GM19324 (cell line): ENCODE data around the gene MYL10.
"Not testable (repeated sequence)": the region's sequence is repeated elsewhere in the genome, so short reads cannot be mapped to it uniquely, and the experiment has no call there.

Experiments
- ATAC-seq: cut with Tn5 transposase; IDR thresholded peaks from one replicate; pipeline ENCODE4 v1.9.1; 2021; ENCODE audit warnings: mild to moderate bottlenecking, moderate library complexity; ENCODE audit not compliant: unreplicated experiment, low FRiP score

Gene MYL10

GRCh38 chr7:101657171-101657570 is 28.1 kb upstream of the MYL10 start:
- no peak for ATAC-seq

DNA sequence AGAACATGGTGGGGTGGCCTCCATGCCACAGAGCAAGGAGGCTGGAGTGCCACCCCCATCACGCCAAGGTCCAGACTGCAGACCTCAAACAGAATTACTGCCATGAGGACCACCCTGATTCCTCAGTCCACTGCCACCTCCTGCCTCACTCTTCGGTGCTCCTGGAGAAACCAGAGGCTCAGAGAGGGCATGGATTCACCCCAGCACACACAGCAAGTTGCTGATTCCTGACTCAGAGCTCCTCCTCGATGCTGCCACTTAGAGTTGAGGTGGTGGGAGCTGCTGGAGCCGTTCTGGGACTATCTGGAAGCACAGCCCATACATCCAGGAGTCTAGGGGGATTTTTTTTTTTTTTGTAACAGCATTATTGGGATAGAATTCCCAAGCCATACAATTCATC is 22.0 kb upstream of the MYL10 start:
- ATAC-seq: no peak

DNA sequence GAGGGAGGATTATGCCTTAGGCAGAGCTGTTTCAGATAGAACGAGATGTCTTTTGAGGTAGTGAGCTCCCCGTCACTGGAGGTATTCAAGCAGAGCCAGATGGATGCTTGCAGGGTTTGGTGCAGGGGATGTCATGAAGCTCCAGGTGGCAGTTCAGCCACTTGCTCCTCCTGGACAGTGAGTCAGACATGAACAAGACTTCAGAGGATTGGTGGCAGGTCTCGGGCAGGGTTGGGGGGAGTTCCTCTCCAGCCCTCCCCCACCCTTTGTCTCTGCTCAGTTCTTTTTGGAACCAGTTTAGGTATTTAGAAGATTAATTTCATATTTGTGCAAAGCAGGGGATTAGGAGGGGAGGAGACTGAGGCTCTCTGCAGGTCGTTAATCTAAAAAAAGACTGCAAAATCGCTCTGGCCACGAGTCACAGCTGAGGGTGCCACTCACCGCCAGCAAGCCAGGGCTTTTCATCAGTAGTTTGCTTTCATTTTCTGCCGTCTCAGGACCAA is 21.5 kb upstream of the MYL10 start:
- no peak for ATAC-seq

DNA sequence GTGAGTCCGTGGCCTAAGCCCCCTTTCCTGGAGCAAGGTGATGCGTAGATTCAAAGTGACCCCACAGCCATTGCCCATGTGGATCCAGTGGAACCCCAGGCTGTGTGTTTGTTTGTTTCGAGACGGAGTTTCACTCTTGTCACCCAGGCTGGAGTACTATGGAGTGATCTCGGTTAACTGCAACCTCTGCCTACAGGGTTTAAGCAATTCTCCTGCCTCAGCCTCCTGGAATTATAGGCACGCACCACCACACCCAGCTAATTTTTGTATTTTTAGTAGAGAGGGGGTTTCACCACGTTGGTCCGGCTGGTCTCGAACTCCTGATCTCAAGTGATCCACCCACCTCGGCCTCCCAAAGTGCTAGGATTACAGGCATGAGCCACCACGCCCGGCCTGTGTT is 18.8 kb upstream of the MYL10 start:
- not testable (repeated sequence) for ATAC-seq

GRCh38 chr7:101645951-101646350 is 16.9 kb upstream of the MYL10 start:
- ATAC-seq: no peak

GRCh38 chr7:101644879-101645278 is 15.8 kb upstream of the MYL10 start:
- no peak for ATAC-seq

GRCh38 chr7:101639127-101639526 is 10.0 kb upstream of the MYL10 start:
- not testable (repeated sequence) for ATAC-seq

DNA sequence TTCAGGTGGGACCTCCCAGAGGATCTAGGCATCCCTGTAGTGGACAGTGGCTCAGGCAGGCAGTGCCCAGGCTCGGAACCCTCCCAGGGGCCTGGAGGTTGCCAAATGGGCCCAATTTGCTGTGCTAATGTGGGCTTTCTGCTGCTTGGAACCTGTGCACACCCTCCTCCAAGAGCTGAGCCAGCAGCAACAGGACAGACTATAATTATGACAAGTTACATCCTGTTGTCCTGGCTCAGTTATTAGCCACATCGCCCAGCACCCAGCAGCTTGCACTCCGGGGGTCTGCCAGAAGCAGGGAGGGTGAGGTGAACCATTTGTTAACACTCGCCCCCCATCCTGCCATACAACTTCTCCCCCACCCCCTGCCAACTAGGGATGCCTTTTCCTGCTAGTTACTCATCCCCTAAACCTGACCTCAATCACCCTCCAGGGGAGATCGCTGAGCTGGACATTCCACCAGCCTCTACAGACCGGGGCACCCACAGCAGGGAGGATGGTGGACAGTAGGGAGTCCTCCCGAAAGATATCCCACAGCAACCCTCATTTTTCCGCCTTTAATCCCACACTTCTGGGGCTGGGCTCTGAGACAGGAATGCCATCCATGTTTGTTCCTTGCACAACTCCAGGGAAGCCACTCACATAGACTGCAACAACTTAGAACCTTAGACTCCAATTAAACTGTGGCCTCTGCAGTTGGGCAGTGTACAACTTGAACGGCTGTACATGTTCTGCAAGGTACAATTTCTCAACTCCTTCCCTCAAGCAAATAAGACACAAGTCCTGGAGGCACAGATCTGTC is 7.9 kb upstream of the MYL10 start:
- no peak for ATAC-seq

DNA sequence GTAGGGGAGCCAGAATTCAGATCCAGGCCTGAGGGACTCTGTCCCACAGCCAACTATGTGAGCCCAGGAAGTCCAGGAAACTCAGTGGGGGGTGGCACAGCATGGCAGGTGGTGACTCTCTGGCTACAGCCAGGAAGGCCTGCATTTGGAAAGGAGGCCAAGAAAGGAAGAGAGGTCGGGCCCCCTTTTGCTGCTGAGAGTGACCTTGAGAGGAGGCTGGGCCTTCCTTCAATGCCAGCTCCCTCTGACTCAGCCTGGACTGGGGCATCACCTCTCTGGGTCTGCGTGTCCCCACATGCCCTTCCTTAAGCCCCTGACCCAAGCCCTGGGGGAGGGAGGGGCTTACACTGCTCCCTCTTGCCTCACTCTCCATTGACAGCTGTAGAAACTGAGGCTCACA is 6.4 kb upstream of the MYL10 start:
- ATAC-seq: no peak

GRCh38 chr7:101634196-101634717 is 5.2 kb upstream of the MYL10 start:
- no peak for ATAC-seq

DNA sequence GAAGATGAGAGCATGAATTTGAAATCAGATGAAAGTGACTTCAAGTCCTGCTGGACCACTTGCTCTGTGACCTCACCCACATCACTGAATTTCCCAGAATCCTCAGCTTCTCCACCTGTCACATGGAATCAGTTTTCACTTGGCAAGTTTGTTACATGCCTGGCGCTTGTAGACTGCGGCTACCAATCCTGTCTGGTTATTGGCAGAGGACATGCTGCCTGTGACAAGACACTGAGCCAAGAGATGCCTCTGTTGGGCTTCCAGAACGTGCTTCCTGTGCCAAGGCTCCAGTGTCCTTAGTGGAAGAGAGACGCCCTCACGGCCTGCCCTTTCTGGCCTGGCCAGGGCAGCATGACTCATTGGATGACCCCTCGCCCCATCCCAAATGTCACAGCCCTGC is 4.4 kb upstream of the MYL10 start:
- no peak for ATAC-seq

DNA sequence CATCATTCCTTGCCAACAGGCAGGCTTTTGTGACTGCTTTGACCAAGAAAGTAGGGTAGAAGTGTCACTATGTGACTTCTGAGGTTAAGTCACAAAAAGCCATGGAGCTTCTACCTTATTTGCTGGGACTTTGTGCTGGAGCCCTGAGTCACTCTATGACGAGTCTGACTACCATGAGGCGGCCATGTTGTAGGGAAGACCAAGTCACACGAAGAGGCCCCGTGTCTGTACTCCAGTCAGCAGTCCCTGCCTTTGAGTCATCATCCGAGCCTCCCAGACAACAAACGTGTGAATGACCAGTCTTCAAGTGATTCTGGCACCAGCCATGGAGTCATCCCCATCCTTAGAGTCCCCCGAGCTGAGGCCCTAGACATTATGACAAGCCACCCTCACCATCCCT is 3.5 kb upstream of the MYL10 start:
- no peak for ATAC-seq

- ATAC-seq: no peak
Measured at GRCh38 chr7:101631224-101631714, 2.2 kb upstream of the MYL10 start.

DNA sequence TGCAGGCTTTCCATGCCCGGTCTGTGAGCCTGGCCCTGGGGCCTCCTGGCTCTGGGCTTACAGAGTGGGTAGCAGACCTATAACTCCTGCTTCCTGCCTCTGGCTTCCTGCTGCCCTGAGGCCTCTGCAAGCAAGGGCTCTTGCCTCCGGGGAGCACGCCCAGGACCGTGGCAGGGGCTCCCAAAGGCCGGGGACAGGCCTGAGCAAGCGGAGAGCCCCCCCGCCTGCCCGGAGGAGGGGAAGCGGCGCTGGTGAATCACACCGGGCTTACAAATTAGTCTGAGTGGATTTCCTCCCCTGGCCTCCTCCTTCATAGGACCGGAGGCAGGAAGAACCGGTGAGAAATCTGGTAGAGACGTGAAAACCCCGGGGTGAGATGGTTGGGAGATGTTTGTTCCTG is 1.5 kb upstream of the MYL10 start:
- ATAC-seq: no peak

DNA sequence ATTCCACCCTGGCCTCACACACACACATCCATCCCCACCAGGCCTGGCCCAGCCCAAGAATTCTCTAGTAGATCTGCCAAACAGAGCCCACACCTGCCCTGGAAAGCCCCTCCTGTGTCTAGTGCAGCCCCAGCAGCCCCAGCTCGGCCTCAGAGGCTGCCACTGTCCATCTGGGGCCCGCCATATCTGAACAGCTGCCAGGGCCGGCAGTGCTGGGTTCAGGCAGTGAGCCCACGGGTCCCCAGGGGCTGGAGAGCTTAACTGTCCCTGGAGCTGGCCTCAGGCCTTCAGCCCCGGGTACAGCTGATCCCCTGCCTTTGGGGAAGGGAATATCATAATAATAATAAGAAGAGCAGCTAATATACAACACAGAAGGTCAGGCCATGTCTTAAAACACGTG is 574 bp downstream of the MYL10 start:
- ATAC-seq: no peak

- ATAC-seq: no peak
Measured at GRCh38 chr7:101626758-101627157, 2.3 kb downstream of the MYL10 start.

- no peak for ATAC-seq
Measured at GRCh38 chr7:101626069-101626671, 2.9 kb downstream of the MYL10 start.

- ATAC-seq: no peak
Measured at GRCh38 chr7:101625031-101625791, 3.9 kb downstream of the MYL10 start.

GRCh38 chr7:101624246-101625001 is 4.7 kb downstream of the MYL10 start:
- no peak for ATAC-seq

- ATAC-seq: no peak
Measured at GRCh38 chr7:101622609-101623173, 6.4 kb downstream of the MYL10 start.
